H1 (cell line): ENCODE measurements around the gene OPCML. TPM values are rescaled to one million over a fixed set of nuclear protein-coding genes. Genes with fewer than 3 reads are reported as not detected.

Source experiments
- CTCF ChIA-PET: fragments of 300-600 bp; sonication (Branson Sonifier 250); formaldehyde crosslinking; loops from one replicate; lab custom pipeline; 2021; ENCODE audit not compliant: partially characterized antibody; lab: Charles Lee
- POLR2A ChIA-PET: fragments of 300-600 bp; sonication (Branson Sonifier 250); formaldehyde crosslinking; loops from one replicate; lab custom pipeline; 2021; ENCODE audit warnings: inconsistent platforms; ENCODE audit not compliant: partially characterized antibody; lab: Charles Lee
- DNase-seq, 2 experiments: peaks; one replicate each; pipeline versions ENCODE4 v3.0.0 to v3.0.0-alpha.2; 2010 to 2022; ENCODE audit warnings: low spot score in 2 of 2, low read depth in 1 of 2, mixed read lengths in 1 of 2
- FAIRE-seq: peaks from 2 replicates; lab custom pipeline; 2011; peaks lifted over from hg19 to GRCh38; lab: Jason Lieb, UNC
- H2AFZ ChIP-seq: 2 replicates; pipeline ENCODE4 v1.8.1; 2012; ENCODE audit warnings: low read length, inconsistent platforms
- H2AK5ac ChIP-seq: 2 replicates; pipeline ENCODE4 v1.6.1; 2013; ENCODE audit warnings: low read depth, low read length
- H2BK120ac ChIP-seq: replicated peaks from 2 replicates; pipeline ENCODE3; 2013; ENCODE audit warnings: low read depth, low read length, inconsistent platforms
- H2BK12ac ChIP-seq: 2 replicates; pipeline ENCODE4 v1.6.1; 2013; ENCODE audit warnings: low read depth, low read length
- H2BK15ac ChIP-seq: 2 replicates; pipeline ENCODE4 v1.6.1; 2013; ENCODE audit warnings: low read length
- H2BK20ac ChIP-seq: 2 replicates; pipeline ENCODE4 v1.6.1; 2013; ENCODE audit warnings: low read length
- H2BK5ac ChIP-seq: 2 replicates; pipeline ENCODE4 v1.6.1; 2013; ENCODE audit warnings: low read depth, low read length
- H3K14ac ChIP-seq: 2 replicates; pipeline ENCODE4 v1.6.1; 2013; ENCODE audit warnings: inconsistent platforms; ENCODE audit not compliant: insufficient read length
- H3K18ac ChIP-seq: 2 replicates; pipeline ENCODE4 v1.6.1; 2013; ENCODE audit warnings: low read length; ENCODE audit errors: extremely low read depth
- H3K23ac ChIP-seq: 2 replicates; pipeline ENCODE4 v1.6.1; 2013; ENCODE audit warnings: inconsistent platforms; ENCODE audit not compliant: insufficient read length
- H3K23me2 ChIP-seq: 2 replicates; pipeline ENCODE4 v1.6.1; 2013; ENCODE audit warnings: low read depth, low read length
- H3K27ac ChIP-seq: 2 replicates; pipeline ENCODE4 v1.6.1; 2011; ENCODE audit warnings: low read depth, low read length, inconsistent platforms
- H3K27me3 ChIP-seq, 4 experiments: replicated peaks in 1 of 4; 1 replicate in 1 of 4; 2 replicates in 3 of 4; pipeline versions ENCODE4 v1.6.1 to v1.8.1; 2011 to 2013; ENCODE audit warnings: low read length in 3 of 4, mild to moderate bottlenecking in 3 of 4, inconsistent platforms in 2 of 4, mixed read lengths in 2 of 4, moderate library complexity in 1 of 4; ENCODE audit not compliant: control insufficient read depth in 3 of 4, insufficient read depth in 3 of 4; ENCODE audit errors: extremely low read depth in 1 of 4
- H3K36me3 ChIP-seq, 4 experiments: 2 replicates each; pipeline versions ENCODE4 v1.6.1 to v1.8.1; 2011 to 2013; ENCODE audit warnings: mild to moderate bottlenecking in 4 of 4, low read length in 3 of 4, moderate library complexity in 2 of 4, control low read depth in 1 of 4, inconsistent platforms in 1 of 4; ENCODE audit not compliant: insufficient read depth in 4 of 4, control insufficient read depth in 2 of 4
- H3K4ac ChIP-seq: replicated peaks from 2 replicates; pipeline ENCODE3; 2013; ENCODE audit warnings: low read length, low read depth, mixed read lengths, inconsistent platforms; ENCODE audit not compliant: insufficient read length
- H3K4me1 ChIP-seq, 4 experiments: replicated peaks in 1 of 4; 1 replicate in 1 of 4; 2 replicates in 3 of 4; pipeline versions ENCODE4 v1.6.1 to v1.8.1; 2011 to 2013; ENCODE audit warnings: low read length in 3 of 4, inconsistent platforms in 2 of 4, mixed read lengths in 1 of 4; ENCODE audit not compliant: insufficient read depth in 4 of 4, control insufficient read depth in 3 of 4
- H3K4me2 ChIP-seq, 2 experiments: 2 replicates each; pipeline versions ENCODE4 v1.6.1 to v1.8.1; 2011 to 2013; ENCODE audit warnings: low read depth in 2 of 2, low read length in 2 of 2, control low read depth in 1 of 2, inconsistent platforms in 1 of 2, mild to moderate bottlenecking in 1 of 2; ENCODE audit not compliant: insufficient read depth in 1 of 2
- H3K4me3 ChIP-seq, 4 experiments: fragments of 200-600, 300-600 bp in 1 of 4; sonication (generic), shearing (Covaris generic), sonication (Bioruptor Twin) in 1 of 4; 2 replicates each; pipeline versions ENCODE4 v1.5.1 to v1.8.1; 2011 to 2016; ENCODE audit warnings: low read length in 4 of 4, low read depth in 3 of 4, control low read depth in 2 of 4, inconsistent platforms in 2 of 4, mild to moderate bottlenecking in 2 of 4, mixed read lengths in 1 of 4, moderate library complexity in 1 of 4; ENCODE audit not compliant: insufficient read depth in 2 of 4; ENCODE audit errors: extremely low read depth in 1 of 4
- H3K56ac ChIP-seq: replicated peaks from 2 replicates; pipeline ENCODE3; 2013; ENCODE audit warnings: low read depth, mild to moderate bottlenecking, mixed read lengths, low read length, inconsistent platforms; ENCODE audit not compliant: insufficient read length
- H3K79me1 ChIP-seq: 2 replicates; pipeline ENCODE4 v1.6.1; 2013; ENCODE audit warnings: low read depth, low read length, control low read depth
- H3K79me2 ChIP-seq, 2 experiments: 2 replicates each; pipeline versions ENCODE4 v1.6.1 to v1.8.1; 2012 to 2013; ENCODE audit warnings: low read length in 2 of 2, mild to moderate bottlenecking in 2 of 2, inconsistent platforms in 1 of 2; ENCODE audit not compliant: insufficient read depth in 2 of 2, control insufficient read depth in 1 of 2
- H3K9ac ChIP-seq, 4 experiments: replicated peaks in 1 of 4; 1 replicate in 1 of 4; 2 replicates in 3 of 4; pipeline versions ENCODE4 v1.6.1 to v1.8.1; 2011 to 2013; ENCODE audit warnings: low read depth in 3 of 4, low read length in 3 of 4, control low read depth in 2 of 4, mild to moderate bottlenecking in 2 of 4, moderate library complexity in 2 of 4, inconsistent platforms in 1 of 4; ENCODE audit errors: extremely low read depth in 1 of 4
- H3K9me3 ChIP-seq, 2 experiments: 2 replicates each; pipeline versions ENCODE4 v1.6.1 to v1.8.1; 2012 to 2013; ENCODE audit warnings: mild to moderate bottlenecking in 2 of 2, moderate library complexity in 2 of 2, control low read depth in 1 of 2, inconsistent platforms in 1 of 2, low read depth in 1 of 2, low read length in 1 of 2, mixed read lengths in 1 of 2; ENCODE audit not compliant: insufficient read depth in 2 of 2
- H4K20me1 ChIP-seq, 2 experiments: replicated peaks in 1 of 2; 2 replicates each; pipeline versions ENCODE3 to v1.8.1; 2011 to 2013; ENCODE audit warnings: inconsistent platforms in 2 of 2, low read length in 2 of 2, mild to moderate bottlenecking in 1 of 2; ENCODE audit not compliant: insufficient read depth in 2 of 2, control insufficient read depth in 1 of 2
- H4K5ac ChIP-seq: 2 replicates; pipeline ENCODE4 v1.6.1; 2013; ENCODE audit warnings: low read length, low read depth, mixed read lengths, inconsistent platforms; ENCODE audit not compliant: insufficient read length
- H4K8ac ChIP-seq: 2 replicates; pipeline ENCODE4 v1.8.0; 2013; ENCODE audit warnings: mild to moderate bottlenecking, moderate library complexity, low read length, inconsistent platforms; ENCODE audit not compliant: insufficient read depth; ENCODE audit errors: extremely low read depth
- H4K91ac ChIP-seq: replicated peaks from 2 replicates; pipeline ENCODE3; 2013; ENCODE audit warnings: low read length, mixed read lengths, inconsistent platforms; ENCODE audit not compliant: insufficient read length
- ASH2L ChIP-seq: fragments of 200-600, 300-600 bp; sonication (generic); IDR thresholded peaks from one replicate; pipeline ENCODE4 v1.7.1; 2017; ENCODE audit warnings: low read length
- BCL11A ChIP-seq, 2 experiments: IDR thresholded peaks; one replicate each; pipeline ENCODE4 v1.6.1; 2011; ENCODE audit warnings: low read depth in 2 of 2, low read length in 2 of 2, mild to moderate bottlenecking in 2 of 2
- CEBPB ChIP-seq: IDR thresholded peaks from 2 replicates; pipeline ENCODE4 v1.6.1; 2012; ENCODE audit warnings: low read depth, low read length
- FOSL1 ChIP-seq: IDR thresholded peaks from 2 replicates; pipeline ENCODE4 v1.6.1; 2011; ENCODE audit warnings: mild to moderate bottlenecking, low read depth, low read length, moderate library complexity; ENCODE audit not compliant: insufficient read depth
- KDM1A ChIP-seq: fragments of 200-600, 300-600 bp; sonication (generic); IDR thresholded peaks from 2 replicates; pipeline ENCODE4 v1.7.1; 2016; ENCODE audit warnings: mild to moderate bottlenecking, low read length, borderline replicate concordance
- KDM4A ChIP-seq: IDR thresholded peaks from one replicate; pipeline ENCODE4 v1.7.1; 2012; ENCODE audit warnings: low read depth, mild to moderate bottlenecking, moderate library complexity, low read length, inconsistent platforms; ENCODE audit not compliant: severe bottlenecking
- NANOG ChIP-seq: IDR thresholded peaks from 2 replicates; pipeline ENCODE4 v1.6.1; 2011; ENCODE audit warnings: low read length, low read depth, mild to moderate bottlenecking, inconsistent platforms; ENCODE audit not compliant: insufficient read depth, poor library complexity, severe bottlenecking
- POLR2AphosphoS5 ChIP-seq: IDR thresholded peaks from 2 replicates; pipeline ENCODE4 v1.6.1; 2011; ENCODE audit warnings: low read depth, low read length
- RAD21 ChIP-seq, 2 experiments: IDR thresholded peaks in 1 of 2; conservative IDR thresholded peaks in 1 of 2; 2 replicates each; pipeline ENCODE4 v1.6.1; 2011; ENCODE audit warnings: low read depth in 2 of 2, low read length in 2 of 2, improper control_type of control experiment in 1 of 2, inconsistent platforms in 1 of 2, mild to moderate bottlenecking in 1 of 2, moderate library complexity in 1 of 2
- RBBP5 ChIP-seq: IDR thresholded peaks from 2 replicates; pipeline ENCODE4 v1.7.1; 2012; ENCODE audit warnings: low read depth, mild to moderate bottlenecking, inconsistent platforms, low read length, moderate library complexity, borderline replicate concordance
- RFX5 ChIP-seq: IDR thresholded peaks from 2 replicates; pipeline ENCODE4 v1.6.1; 2011; ENCODE audit warnings: low read depth, low read length, improper control_type of control experiment, borderline replicate concordance
- RXRA ChIP-seq: IDR thresholded peaks from 2 replicates; pipeline ENCODE4 v1.6.1; 2011; ENCODE audit warnings: low read depth, mild to moderate bottlenecking, low read length, moderate library complexity; ENCODE audit not compliant: insufficient read depth
- SP1 ChIP-seq: IDR thresholded peaks from 2 replicates; pipeline ENCODE4 v1.6.1; 2011; ENCODE audit warnings: low read depth, low read length
- SRF ChIP-seq: IDR thresholded peaks from 2 replicates; pipeline ENCODE4 v1.6.1; 2011; ENCODE audit warnings: mild to moderate bottlenecking, low read depth, low read length, moderate library complexity
- ZNF274 ChIP-seq: IDR thresholded peaks from 2 replicates; pipeline ENCODE4 v1.7.0; 2012; ENCODE audit warnings: low read length, borderline replicate concordance; ENCODE audit errors: extremely low read depth
- WGBS, 2 experiments: shearing (Covaris generic) in 1 of 2; methylation state at CpG; one replicate each; pipeline versions ENCODE4 v1.1.6 to v1.1.7; 2013 to 2015; ENCODE audit warnings: low lambda C conversion rate in 2 of 2, mixed read lengths in 2 of 2, inconsistent platforms in 1 of 2, low coverage in 1 of 2, missing lambda C conversion rate in 1 of 2; ENCODE audit not compliant: insufficient replicate concordance in 2 of 2, insufficient coverage in 1 of 2, insufficient read length in 1 of 2; ENCODE audit errors: extremely low coverage in 1 of 2, missing lambda C conversion rate in 1 of 2; 5-methylcytosine and 5-hydroxymethylcytosine counted together
- polyA plus RNA-seq, 7 experiments: library from polyadenylated mRNA; depleted of rRNA in 3 of 7; stranded (reverse) in 5 of 7; unstranded in 2 of 7; fragments of >200 nt in 5 of 7; fragments of 200-250 nt in 2 of 7; gene quantifications; 1 replicate in 5 of 7; 2 replicates in 1 of 7; 4 replicates in 1 of 7; pipeline versions ENCODE4 v1.2.1 to v1.2.3, GENCODE V29; 2011 to 2013; ENCODE audit warnings: missing spikeins in 2 of 7, mixed read lengths in 2 of 7
- total RNA-seq: library from RNA; stranded (reverse); fragmentation: NEBNext Ultra II Directional; extraction: Animal tissue kit (Norgen Biotek cat#: 25700); gene quantifications from 2 replicates; pipeline ENCODE4 v1.2.1, GENCODE V29; 2021

OPCML gene
- total and polyA plus RNA-seq, 2 of the 8 experiments (the other 6 are each of a cell fraction or from before 2014, with no cell fraction given): 2.3 to 3.1 TPM

- H2BK120ac ChIP-seq: no peak overlapping the region
- no peak overlapping the region for H3K14ac ChIP-seq
- no peak overlapping the region for H2BK20ac ChIP-seq
- peaks cover 2 to 9% (median 5%) of the 10 kb centered on the region in 4 experiments; a peak in 5 of 7 replicates for H3K4me1 ChIP-seq
- no peaks in the 10 kb centered on the region for H4K20me1 ChIP-seq
- no peak overlapping the region for H3K23ac ChIP-seq
- H3K4me2 ChIP-seq: no peak overlapping the region
- H3K27me3 ChIP-seq: no peaks in the 10 kb centered on the region
- no peaks in the 10 kb centered on the region for H3K79me2 ChIP-seq
- CTCF ChIA-PET: interaction anchor here (0.6 to 2.9 kb wide), 2 partner anchors 10 to 342 kb away, joined by 3 to 18 read pairs; no protein-coding TSS in a partner anchor
- no peaks in the 10 kb centered on the region for H3K23me2 ChIP-seq
- 72% methylated on average over 5 of the region's 5 CpGs; no CpG with 5 or more reads in 1 of the 2 experiments for WGBS, 2 experiments
- no peak overlapping the region for H3K27ac ChIP-seq
- no peak overlapping the region for H3K4ac ChIP-seq
- H2BK12ac ChIP-seq: no peak overlapping the region
- no peaks in the 10 kb centered on the region for H3K9me3 ChIP-seq
- H4K91ac ChIP-seq: no peak overlapping the region
- no peak overlapping the region for H3K56ac ChIP-seq
- FAIRE-seq (no peak), DNase-seq (no peak)
- H4K8ac ChIP-seq: no peak overlapping the region
- no peaks in the 10 kb centered on the region for H3K36me3 ChIP-seq
- no peak overlapping the region for H2BK15ac ChIP-seq
- no peak overlapping the region for H2BK5ac ChIP-seq
- POLR2A ChIA-PET: no interaction called here
- H3K4me3 ChIP-seq: no peak overlapping the region
- H2AFZ ChIP-seq: no peak overlapping the region
- H3K79me1 ChIP-seq: no peaks in the 10 kb centered on the region
- no peak overlapping the region for H4K5ac ChIP-seq
- H3K9ac ChIP-seq: no peak overlapping the region
- H3K18ac ChIP-seq: no peak overlapping the region
- no peak overlapping the region for H2AK5ac ChIP-seq
- TF ChIP-seq RFX5: no peak
- TF ChIP-seq RAD21 (IDR thresholded peaks at IDR 0.05 in 1 of 2, conservative IDR thresholded peaks at IDR 0.05 in 1 of 2; ENCODE audit: low read depth in 2 of 2, low read length in 2 of 2): no peak
- no peak for TF ChIP-seq NANOG
- TF ChIP-seq RXRA: no peak
- TF ChIP-seq SRF: no peak
- no peak for TF ChIP-seq SP1
- no peak for TF ChIP-seq CEBPB
- no peak for TF ChIP-seq POLR2AphosphoS5
- TF ChIP-seq ZNF274: no peak
- TF ChIP-seq FOSL1: no peak
- no peak for TF ChIP-seq KDM1A
- TF ChIP-seq BCL11A (IDR thresholded peaks at IDR 0.05; ENCODE audit: low read depth in 2 of 2, low read length in 2 of 2): no peak
- TF ChIP-seq KDM4A: no peak
- TF ChIP-seq RBBP5: no peak
- TF ChIP-seq ASH2L: no peak
Observed at GRCh38 chr11:133047771-133048115, 484.6 kb downstream of the OPCML start.
